Prostate gland (tissue), 2 donors: Measurements from ENCODE around the gene LRRC74B. TPM values are rescaled to one million over a fixed set of nuclear protein-coding genes. Genes with fewer than 3 reads are reported as not detected.

Experiments
- DNase-seq: peaks from one replicate; pipeline ENCODE4 v3.0.0-alpha.2; 2019; ENCODE audit warnings: low spot score
- H3K27ac ChIP-seq, 2 donors: fragments of 200-600 bp; sonication (generic); 2 replicates each; pipeline ENCODE4 v1.5.1; 2017 to 2019
- H3K27me3 ChIP-seq: fragments of 200-600 bp; sonication (generic); replicated peaks from 2 replicates; pipeline ENCODE4 v1.5.1; 2019; ENCODE audit not compliant: insufficient read depth
- H3K36me3 ChIP-seq, 2 donors: fragments of 200-600 bp; sonication (generic); 1 replicate in 1 of 2; 2 replicates in 1 of 2; pipeline versions ENCODE4 v1.5.1 to v1.8.1; 2017 to 2019
- H3K4me1 ChIP-seq: fragments of 200-600 bp; sonication (generic); replicated peaks from 2 replicates; pipeline ENCODE4 v1.5.1; 2019
- H3K4me3 ChIP-seq, 2 donors: fragments of 200-600 bp; sonication (generic); 2 replicates each; pipeline ENCODE4 v1.5.1; 2017 to 2019
- H3K9me3 ChIP-seq: fragments of 200-600 bp; sonication (generic); 2 replicates; pipeline ENCODE4 v1.5.1; 2017
- POLR2A ChIP-seq: fragments of 450-650 bp; IDR thresholded peaks from one replicate; pipeline ENCODE4 v1.6.1; 2016; ENCODE audit warnings: antibody characterized with exemption, mild to moderate bottlenecking
- POLR2AphosphoS5 ChIP-seq: sonication (generic); formaldehyde crosslinking; IDR thresholded peaks from one replicate; pipeline ENCODE4 v1.6.1; 2017; ENCODE audit warnings: antibody characterized with exemption
- WGBS: methylation state at CpG from one replicate; pipeline ENCODE4 v1.1.5; 2018; 5-methylcytosine and 5-hydroxymethylcytosine counted together
- intact Hi-C: fragments of 100-400 bp; cut with DNase I; formaldehyde crosslinking; loops from one replicate; pipeline ENCODE4 v1.14.2; 2022
- total RNA-seq, 2 donors: library from RNA; depleted of rRNA; stranded (reverse); fragments of >200 nt; gene quantifications; one replicate each; pipeline ENCODE4 v1.1.0, GENCODE V29; 2016
- TF ChIP-seq, protein P1 (sequence below), 4 experiments: fragments of 200-600 bp in 2 of 4; fragments of 450-650 bp in 2 of 4; sonication (generic) in 2 of 4; IDR thresholded peaks; 1 replicate in 3 of 4; 2 replicates in 1 of 4; pipeline ENCODE4 v1.5.1; 2016 to 2019; ENCODE audit warnings: antibody characterized with exemption in 4 of 4, mild to moderate bottlenecking in 2 of 4, moderate library complexity in 2 of 4

LRRC74B gene
- total RNA-seq, 2 donors from 2014 or later: 0.45 TPM; not detected in 1

DNA sequence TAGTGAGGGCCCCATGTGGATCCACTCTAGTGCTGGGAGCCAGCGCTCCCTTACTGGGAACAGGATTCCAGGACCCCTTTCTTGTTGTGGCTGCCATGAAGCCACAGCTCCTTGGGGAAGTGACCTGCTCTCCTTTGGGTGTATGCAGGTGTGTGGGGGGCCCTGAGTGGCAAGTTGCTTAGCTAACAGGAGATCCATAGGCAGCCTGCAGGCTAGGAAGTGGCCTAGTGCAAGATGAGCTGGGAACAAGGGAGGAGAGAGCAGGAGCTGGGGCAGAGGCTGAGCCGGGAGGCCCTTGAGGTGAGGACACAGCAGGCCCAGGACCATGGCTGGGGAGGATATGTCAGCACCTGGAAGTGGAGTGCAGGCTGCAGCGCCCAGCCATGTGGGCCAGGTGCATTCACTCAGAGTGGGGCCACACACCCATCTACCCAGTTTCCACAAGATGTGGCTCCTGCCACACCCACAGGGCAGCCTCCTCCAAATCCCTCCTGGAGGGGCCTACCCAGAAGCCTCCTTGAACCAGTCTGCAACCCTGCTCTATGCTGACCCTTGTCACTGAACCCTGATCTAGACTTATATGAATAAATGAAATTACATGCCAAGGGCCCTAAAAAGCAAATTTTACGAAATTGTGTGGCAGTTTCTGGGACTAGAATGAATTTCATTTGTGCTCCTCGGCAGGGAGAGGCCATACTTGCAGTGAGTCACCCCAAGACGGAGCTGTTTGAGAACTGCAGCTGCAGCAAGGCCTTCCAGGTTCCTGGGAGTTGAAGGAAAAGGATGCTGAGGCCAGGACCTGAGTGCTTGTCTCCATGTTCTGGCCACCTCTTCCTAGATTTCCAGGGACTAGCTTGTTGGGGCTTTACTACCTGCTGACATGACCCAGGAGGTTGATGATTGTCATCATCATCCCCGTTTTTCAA lies 47.1 kb upstream of the LRRC74B start:
- Histone ChIP-seq H3K27ac (no peak overlapping the region), H3K9me3 (no peaks in the 10 kb centered on the region), H3K4me3 (no peak overlapping the region), H3K36me3 (peaks cover 0 to 11% of the 10 kb centered on the region in 2 donors), H3K27me3 (no peaks in the 10 kb centered on the region), H3K4me1 (peaks cover 16% of the 10 kb centered on the region)
- no peak for DNase-seq
- intact Hi-C loops: no loop called here
- no peak for TF ChIP-seq POLR2A
- TF ChIP-seq POLR2AphosphoS5: no peak
- TF ChIP-seq, protein P1, sequence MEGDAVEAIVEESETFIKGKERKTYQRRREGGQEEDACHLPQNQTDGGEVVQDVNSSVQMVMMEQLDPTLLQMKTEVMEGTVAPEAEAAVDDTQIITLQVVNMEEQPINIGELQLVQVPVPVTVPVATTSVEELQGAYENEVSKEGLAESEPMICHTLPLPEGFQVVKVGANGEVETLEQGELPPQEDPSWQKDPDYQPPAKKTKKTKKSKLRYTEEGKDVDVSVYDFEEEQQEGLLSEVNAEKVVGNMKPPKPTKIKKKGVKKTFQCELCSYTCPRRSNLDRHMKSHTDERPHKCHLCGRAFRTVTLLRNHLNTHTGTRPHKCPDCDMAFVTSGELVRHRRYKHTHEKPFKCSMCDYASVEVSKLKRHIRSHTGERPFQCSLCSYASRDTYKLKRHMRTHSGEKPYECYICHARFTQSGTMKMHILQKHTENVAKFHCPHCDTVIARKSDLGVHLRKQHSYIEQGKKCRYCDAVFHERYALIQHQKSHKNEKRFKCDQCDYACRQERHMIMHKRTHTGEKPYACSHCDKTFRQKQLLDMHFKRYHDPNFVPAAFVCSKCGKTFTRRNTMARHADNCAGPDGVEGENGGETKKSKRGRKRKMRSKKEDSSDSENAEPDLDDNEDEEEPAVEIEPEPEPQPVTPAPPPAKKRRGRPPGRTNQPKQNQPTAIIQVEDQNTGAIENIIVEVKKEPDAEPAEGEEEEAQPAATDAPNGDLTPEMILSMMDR (IDR thresholded peaks at IDR 0.05): no peak
- WGBS: 60% methylated on average over 7 of the region's 7 CpGs

DNA sequence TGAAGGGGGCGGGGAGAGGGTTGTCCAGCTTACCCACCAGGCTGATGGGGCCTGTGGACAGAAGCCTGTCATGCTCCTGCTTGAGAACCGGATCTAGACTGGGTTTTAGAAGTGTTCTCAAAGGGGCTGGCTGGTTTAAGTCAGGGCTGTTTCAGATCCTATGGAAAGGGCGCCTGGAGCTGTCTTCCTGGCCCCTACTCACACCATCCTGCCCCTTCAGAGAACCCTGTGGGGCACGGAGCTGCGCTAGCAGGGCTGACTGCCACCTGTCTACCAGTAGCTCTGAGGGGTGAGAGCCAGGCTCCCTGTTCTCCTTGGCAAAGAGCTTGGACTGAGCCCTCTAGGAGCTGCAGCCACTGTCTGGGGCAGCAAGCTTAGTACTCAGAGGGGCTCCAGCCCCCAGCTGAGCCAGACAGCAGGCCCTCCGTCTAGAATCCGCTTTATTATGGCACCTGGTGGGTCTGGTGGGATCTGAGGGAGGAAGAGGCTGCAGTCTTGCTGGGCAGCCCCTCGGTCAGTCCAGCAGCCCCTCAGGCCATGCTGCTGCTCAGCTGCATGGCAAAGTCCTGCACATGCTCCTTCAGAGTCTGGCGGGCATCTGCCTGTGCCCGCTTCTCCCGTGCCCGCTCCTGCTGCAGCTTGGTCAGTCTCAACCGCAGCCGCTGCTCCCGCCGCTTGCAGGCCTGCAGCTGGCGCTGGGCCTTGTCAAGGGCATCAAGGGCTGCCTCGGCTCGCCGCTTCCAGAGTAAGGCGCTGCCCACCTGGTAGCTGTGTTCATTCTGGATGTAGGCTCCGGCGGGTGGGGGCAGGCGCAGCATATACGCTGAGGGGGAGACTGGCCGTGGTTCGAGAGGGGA lies 46.2 kb upstream of the LRRC74B start:
- TF ChIP-seq POLR2A (no peak), POLR2AphosphoS5 (no peak)
- TF ChIP-seq, protein P1 (IDR thresholded peaks at IDR 0.05): no peak
- DNase-seq: no peak
- intact Hi-C loops: loop anchor here (5.0 kb wide), 1 partner anchor 82 kb away; the partner anchor contains the start of gene CRKL
- WGBS: 85% methylated on average over 21 of the region's 27 CpGs
- Histone ChIP-seq H3K36me3 (peaks cover 0 to 11% of the 10 kb centered on the region in 2 donors), H3K4me1 (peaks cover 16% of the 10 kb centered on the region), H3K27ac (peak overlapping the region in 1 of 2 donors; percentile 97), H3K27me3 (no peaks in the 10 kb centered on the region), H3K9me3 (no peaks in the 10 kb centered on the region), H3K4me3 (peak overlapping the region in 1 of 2 donors; percentile 66)

- TF ChIP-seq POLR2A (no peak), POLR2AphosphoS5 (no peak)
- TF ChIP-seq, protein P1 (IDR thresholded peaks at IDR 0.05): no peak
- DNase-seq: no peak
- intact Hi-C loops: loop anchor here (5.0 kb wide), 1 partner anchor 83 kb away; the partner anchor contains the start of gene CRKL
Observed at GRCh38 chr22:21000207-21000986, 45.3 kb upstream of the LRRC74B start.

GRCh38 chr22:21000987-21001600 lies 44.7 kb upstream of the LRRC74B start:
- Histone ChIP-seq H3K4me1 (peaks cover 16% of the 10 kb centered on the region), H3K27me3 (no peaks in the 10 kb centered on the region), H3K9me3 (no peaks in the 10 kb centered on the region), H3K4me3 (peak overlapping the region; percentile 57 to 66), H3K27ac (peak overlapping the region; percentile 96 to 97), H3K36me3 (peaks cover 0 to 11% of the 10 kb centered on the region in 2 donors)
- TF ChIP-seq, protein P1 (IDR thresholded peaks at IDR 0.05): no peak
- TF ChIP-seq POLR2AphosphoS5 (no peak), POLR2A (no peak)
- no peak for DNase-seq
- intact Hi-C loops: loop anchor here (5.0 kb wide), 1 partner anchor 84 kb away; the partner anchor contains the start of gene CRKL
- 3% methylated on average over 18 of the region's 26 CpGs for WGBS

More at GRCh38 chr22:21000207-21000986, 45.3 kb upstream of the LRRC74B start:
- Histone ChIP-seq H3K4me3 (peak overlapping the region; percentile 57 to 66), H3K27ac (peak overlapping the region; percentile 96 to 97), H3K36me3 (peaks cover 0 to 11% of the 10 kb centered on the region in 2 donors), H3K9me3 (no peaks in the 10 kb centered on the region), H3K27me3 (no peaks in the 10 kb centered on the region), H3K4me1 (peaks cover 16% of the 10 kb centered on the region)
- 31% methylated on average over 21 of the region's 22 CpGs for WGBS
